Colonic mucosa (tissue), 4 donors: ENCODE results near the gene ANO2. TPM values are rescaled to one million over a fixed set of nuclear protein-coding genes. Genes with fewer than 3 reads are reported as not detected.
"Not testable (repeated sequence)": the region's sequence is repeated elsewhere in the genome, so short reads cannot be mapped to it uniquely, and the experiment has no call there.

Source experiments
- DNase-seq: peaks from one replicate; pipeline ENCODE4 v3.0.0-alpha.2; 2020
- H3K27ac ChIP-seq: fragments of 200-600 bp; one replicate; pipeline ENCODE4 v1.8.0; 2021
- H3K27me3 ChIP-seq: fragments of 200-600 bp; one replicate; pipeline ENCODE4 v1.8.0; 2021
- H3K36me3 ChIP-seq: fragments of 200-600 bp; one replicate; pipeline ENCODE4 v1.8.0; 2021
- H3K4me1 ChIP-seq: fragments of 200-600 bp; one replicate; pipeline ENCODE4 v1.8.0; 2021; ENCODE audit warnings: mild to moderate bottlenecking
- H3K4me3 ChIP-seq: fragments of 200-600 bp; one replicate; pipeline ENCODE4 v1.8.0; 2021
- H3K9ac ChIP-seq, 2 donors: one replicate each; pipeline ENCODE4 v1.7.0; 2013; ENCODE audit warnings: control low read depth in 2 of 2, low read depth in 2 of 2, low read length in 2 of 2
- H3K9me3 ChIP-seq: fragments of 200-600 bp; one replicate; pipeline ENCODE4 v1.8.0; 2021
- CTCF ChIP-seq: fragments of 200-600 bp; IDR thresholded peaks from one replicate; pipeline ENCODE4 v1.8.0; 2022; ENCODE audit warnings: antibody characterized with exemption, mild to moderate bottlenecking
- intact Hi-C: fragments of 100-400 bp; cut with DNase I; formaldehyde crosslinking; loops from one replicate; pipeline ENCODE4 v1.14.1; 2022
- total RNA-seq, 2 donors: library from RNA; stranded (reverse); fragmentation: NEBNext Ultra II Directional in 1 of 2; extraction: Animal tissue kit (Norgen Biotek cat#: 25700) in 1 of 2; gene quantifications; one replicate each; pipeline ENCODE4 v1.2.1, GENCODE V29; 2021
- donor health status: healthy.
- donor health status: DM: no; HTN: no; CAD: no.
- donor health status: DM: no; HTN: no; CAD: no.

The ANO2 gene
- total RNA-seq, 2 donors from 2014 or later: 1.1 to 2.2 TPM

DNA sequence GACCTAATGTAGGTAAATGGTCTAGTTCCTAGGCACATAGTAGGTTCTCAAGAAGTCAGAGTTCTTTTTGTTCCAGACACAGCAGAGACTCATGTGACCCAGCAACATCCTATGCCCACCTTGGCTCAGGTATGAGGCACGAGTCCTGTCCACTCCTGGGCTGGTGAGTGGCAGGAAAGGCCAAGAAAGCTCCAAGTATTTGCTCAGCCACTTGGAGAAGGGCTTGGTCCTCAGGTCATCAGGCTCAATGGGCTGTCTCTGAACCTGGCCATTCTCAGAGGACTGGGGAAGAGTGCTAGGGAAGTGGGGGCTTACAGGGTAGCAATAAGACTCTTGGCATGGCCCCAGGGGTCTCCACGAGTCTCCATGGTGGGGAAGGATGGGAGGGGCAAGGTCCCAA is 260.1 kb downstream of the ANO2 start:
- Histone ChIP-seq H3K4me3 (no peak overlapping the region), H3K4me1 (no peaks in the 10 kb centered on the region), H3K27me3 (no peaks in the 10 kb centered on the region), H3K9ac (no peak overlapping the region), H3K9me3 (no peaks in the 10 kb centered on the region), H3K36me3 (no peaks in the 10 kb centered on the region), H3K27ac (no peak overlapping the region)
- intact Hi-C loops: no loop called here
- no peak for TF ChIP-seq CTCF
- no peak for DNase-seq

DNA sequence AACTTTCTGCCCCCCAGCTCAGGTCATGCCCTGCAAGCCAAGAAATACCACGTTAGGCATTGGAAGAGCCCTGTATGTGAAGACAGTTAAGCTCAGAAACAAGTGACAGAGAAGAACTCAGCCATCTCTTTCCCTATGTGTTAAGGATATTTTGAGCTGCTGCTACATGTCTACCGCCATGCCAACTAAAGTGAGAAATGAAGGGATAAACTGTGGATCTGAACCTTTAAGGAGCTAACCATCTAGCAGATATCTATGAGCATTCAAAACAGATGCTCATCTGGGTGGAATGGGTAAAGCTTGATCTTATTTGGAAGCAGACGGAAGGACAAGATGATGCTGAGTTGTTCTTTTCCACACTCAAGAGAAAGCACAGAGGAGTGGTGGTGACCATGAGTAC is 262.5 kb downstream of the ANO2 start:
- H3K4me1 ChIP-seq: no peaks in the 10 kb centered on the region
- no peak overlapping the region for H3K9ac ChIP-seq
- H3K27me3 ChIP-seq: no peaks in the 10 kb centered on the region
- no peak for DNase-seq
- no peak overlapping the region for H3K4me3 ChIP-seq
- H3K36me3 ChIP-seq: no peaks in the 10 kb centered on the region
- H3K9me3 ChIP-seq: no peaks in the 10 kb centered on the region
- intact Hi-C loops: no loop called here
- no peak overlapping the region for H3K27ac ChIP-seq
- no peak for TF ChIP-seq CTCF

GRCh38 chr12:5678176-5678575 is 266.9 kb downstream of the ANO2 start:
- no peak for TF ChIP-seq CTCF
- no peaks in the 10 kb centered on the region for H3K27me3 ChIP-seq
- no peak overlapping the region for H3K9ac ChIP-seq
- no peak overlapping the region for H3K27ac ChIP-seq
- intact Hi-C loops: no loop called here
- no peak overlapping the region for H3K4me3 ChIP-seq
- DNase-seq: no peak
- no peaks in the 10 kb centered on the region for H3K36me3 ChIP-seq
- no peaks in the 10 kb centered on the region for H3K9me3 ChIP-seq
- H3K4me1 ChIP-seq: no peaks in the 10 kb centered on the region

GRCh38 chr12:5669624-5670023 is 275.4 kb downstream of the ANO2 start:
- DNase-seq, H3K27me3 ChIP-seq, intact Hi-C loops, H3K9me3 ChIP-seq, H3K4me3 ChIP-seq, H3K9ac ChIP-seq, H3K4me1 ChIP-seq, H3K27ac ChIP-seq, H3K36me3 ChIP-seq: not testable (repeated sequence)

DNA sequence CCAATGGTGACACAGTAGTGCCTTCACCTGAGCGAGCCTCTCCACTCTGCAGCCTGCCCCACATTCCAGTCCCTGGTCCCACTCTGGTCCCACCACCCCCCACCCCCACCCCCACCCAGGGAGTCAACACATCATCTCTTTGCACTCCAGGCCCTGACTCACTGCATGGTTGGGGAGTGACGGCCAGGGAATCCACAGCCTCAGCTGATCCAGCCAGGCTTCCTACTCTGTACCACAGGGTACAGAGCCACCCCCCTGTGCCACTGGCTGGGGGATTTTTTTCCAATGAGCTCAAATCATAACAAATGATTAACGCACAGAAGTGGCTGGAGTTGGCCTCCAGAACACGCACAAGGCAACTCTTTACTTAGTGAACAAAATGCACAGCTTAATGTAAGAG is 279.4 kb downstream of the ANO2 start:
- H3K4me1 ChIP-seq: no peaks in the 10 kb centered on the region
- no peak for DNase-seq
- TF ChIP-seq CTCF: no peak
- H3K36me3 ChIP-seq: no peaks in the 10 kb centered on the region
- intact Hi-C loops: no loop called here
- H3K4me3 ChIP-seq: no peak overlapping the region
- no peak overlapping the region for H3K27ac ChIP-seq
- H3K9ac ChIP-seq: no peak overlapping the region
- no peaks in the 10 kb centered on the region for H3K27me3 ChIP-seq
- no peaks in the 10 kb centered on the region for H3K9me3 ChIP-seq

DNA sequence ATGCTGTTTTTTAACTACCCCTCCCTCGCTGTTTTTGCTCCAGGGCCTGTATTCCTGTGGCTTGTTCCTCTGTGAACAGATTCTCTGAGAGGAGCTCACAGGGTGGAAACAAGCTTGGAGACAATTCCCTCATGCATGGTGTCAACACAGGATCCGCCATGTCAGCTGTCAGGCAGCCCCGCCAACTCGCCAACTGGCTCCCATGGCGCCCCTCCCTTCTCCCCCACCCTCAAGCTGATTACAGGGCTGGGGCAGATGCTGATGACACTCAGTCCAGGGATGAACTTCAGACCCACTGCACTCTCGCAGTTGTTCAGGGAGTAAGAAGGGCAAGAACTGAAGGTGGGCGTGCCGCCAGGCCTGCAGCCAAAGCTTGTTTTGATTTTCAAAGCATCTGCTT is 283.2 kb downstream of the ANO2 start:
- intact Hi-C loops: no loop called here
- Histone ChIP-seq H3K4me1 (no peaks in the 10 kb centered on the region), H3K27me3 (no peaks in the 10 kb centered on the region), H3K27ac (no peak overlapping the region), H3K9ac (no peak overlapping the region), H3K4me3 (no peak overlapping the region), H3K9me3 (no peaks in the 10 kb centered on the region), H3K36me3 (no peaks in the 10 kb centered on the region)
- DNase-seq: no peak
- TF ChIP-seq CTCF: no peak
